D721Med (cell line): ENCODE results near the gene PRPF40A.
"Not testable (repeated sequence)": the region's sequence is repeated elsewhere in the genome, so short reads cannot be mapped to it uniquely, and the experiment has no call there.

Source experiments
- DNase-seq: peaks from one replicate; pipeline ENCODE4 v3.0.0; 2011; ENCODE audit warnings: low spot score; ENCODE audit not compliant: insufficient read length
- FAIRE-seq: peaks from 2 replicates; lab custom pipeline; 2011; peaks lifted over from hg19 to GRCh38; lab: Jason Lieb, UNC
- TF ChIP-seq, protein P1 (sequence below): IDR thresholded peaks from 2 replicates; pipeline ENCODE4 v1.5.1; 2012; ENCODE audit warnings: mild to moderate bottlenecking, control low read depth; ENCODE audit not compliant: insufficient read depth; ENCODE audit errors: missing control alignments

Gene PRPF40A

DNA sequence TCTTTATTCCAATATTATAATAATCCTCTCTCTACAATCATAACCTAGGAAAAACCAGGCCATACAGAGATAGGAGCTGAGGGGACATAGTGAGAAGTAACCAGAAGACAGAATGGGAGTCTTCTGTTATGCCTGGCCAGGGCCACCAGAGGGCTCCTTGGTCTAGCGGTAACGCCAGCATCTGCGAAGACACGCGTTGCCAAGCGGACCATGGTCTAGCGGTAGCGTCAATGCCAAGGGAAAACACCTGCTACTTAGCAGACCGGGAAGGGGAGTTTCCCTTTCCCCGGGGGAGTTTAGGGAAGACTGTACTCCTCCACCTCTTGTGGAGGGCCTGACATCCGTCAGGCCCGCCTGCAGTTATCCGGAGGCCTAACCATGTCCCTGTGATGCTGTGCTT lies 37.8 kb upstream of the PRPF40A start:
- TF ChIP-seq, protein P1, sequence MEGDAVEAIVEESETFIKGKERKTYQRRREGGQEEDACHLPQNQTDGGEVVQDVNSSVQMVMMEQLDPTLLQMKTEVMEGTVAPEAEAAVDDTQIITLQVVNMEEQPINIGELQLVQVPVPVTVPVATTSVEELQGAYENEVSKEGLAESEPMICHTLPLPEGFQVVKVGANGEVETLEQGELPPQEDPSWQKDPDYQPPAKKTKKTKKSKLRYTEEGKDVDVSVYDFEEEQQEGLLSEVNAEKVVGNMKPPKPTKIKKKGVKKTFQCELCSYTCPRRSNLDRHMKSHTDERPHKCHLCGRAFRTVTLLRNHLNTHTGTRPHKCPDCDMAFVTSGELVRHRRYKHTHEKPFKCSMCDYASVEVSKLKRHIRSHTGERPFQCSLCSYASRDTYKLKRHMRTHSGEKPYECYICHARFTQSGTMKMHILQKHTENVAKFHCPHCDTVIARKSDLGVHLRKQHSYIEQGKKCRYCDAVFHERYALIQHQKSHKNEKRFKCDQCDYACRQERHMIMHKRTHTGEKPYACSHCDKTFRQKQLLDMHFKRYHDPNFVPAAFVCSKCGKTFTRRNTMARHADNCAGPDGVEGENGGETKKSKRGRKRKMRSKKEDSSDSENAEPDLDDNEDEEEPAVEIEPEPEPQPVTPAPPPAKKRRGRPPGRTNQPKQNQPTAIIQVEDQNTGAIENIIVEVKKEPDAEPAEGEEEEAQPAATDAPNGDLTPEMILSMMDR: peak; percentile 9
- no peak for FAIRE-seq
- DNase-seq: no peak

DNA sequence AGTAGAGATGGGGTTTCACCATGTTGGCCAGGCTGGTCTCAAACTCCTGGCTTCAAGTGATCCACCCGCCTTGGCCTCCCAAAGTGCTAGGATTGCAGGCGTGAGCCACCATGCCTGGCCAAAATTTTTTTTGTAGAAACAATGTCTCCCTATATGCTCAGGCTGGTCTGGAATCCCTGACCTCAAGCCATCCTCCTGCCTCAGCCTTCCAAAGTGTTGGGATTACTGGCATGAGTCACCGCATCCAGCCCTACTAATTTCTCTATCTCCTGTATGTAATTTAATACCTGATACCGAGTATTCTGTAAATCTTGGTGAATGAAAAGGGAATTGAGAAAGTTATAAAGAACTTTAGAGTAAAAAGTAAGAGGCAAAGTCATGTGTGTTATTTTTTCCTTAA lies 30.5 kb upstream of the PRPF40A start:
- not testable (repeated sequence) for FAIRE-seq

DNA sequence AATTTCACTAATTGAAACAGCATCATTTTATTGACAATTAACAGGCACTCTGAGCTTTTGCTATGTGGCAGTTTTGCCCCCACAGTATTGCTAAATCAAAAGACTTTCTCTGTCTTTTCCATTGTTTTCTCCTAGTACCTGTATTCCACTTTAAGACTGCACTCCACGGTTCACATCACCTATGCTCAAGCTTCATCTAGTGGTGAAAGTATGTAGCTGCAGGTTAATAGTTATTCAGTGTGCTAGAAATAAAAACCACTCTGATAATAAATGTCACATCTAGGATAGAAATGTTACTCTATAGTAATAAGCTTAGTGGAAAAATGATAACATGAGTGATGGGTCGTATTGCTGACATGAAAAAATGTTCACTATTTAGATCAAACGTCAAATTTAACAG lies 25.7 kb upstream of the PRPF40A start:
- peak; percentile 16 for FAIRE-seq
- TF ChIP-seq, protein P1: peak; percentile 53
- no peak for DNase-seq

More for the DNA sequence above, 30.5 kb upstream of the PRPF40A start:
- DNase-seq: not testable (repeated sequence)

DNA sequence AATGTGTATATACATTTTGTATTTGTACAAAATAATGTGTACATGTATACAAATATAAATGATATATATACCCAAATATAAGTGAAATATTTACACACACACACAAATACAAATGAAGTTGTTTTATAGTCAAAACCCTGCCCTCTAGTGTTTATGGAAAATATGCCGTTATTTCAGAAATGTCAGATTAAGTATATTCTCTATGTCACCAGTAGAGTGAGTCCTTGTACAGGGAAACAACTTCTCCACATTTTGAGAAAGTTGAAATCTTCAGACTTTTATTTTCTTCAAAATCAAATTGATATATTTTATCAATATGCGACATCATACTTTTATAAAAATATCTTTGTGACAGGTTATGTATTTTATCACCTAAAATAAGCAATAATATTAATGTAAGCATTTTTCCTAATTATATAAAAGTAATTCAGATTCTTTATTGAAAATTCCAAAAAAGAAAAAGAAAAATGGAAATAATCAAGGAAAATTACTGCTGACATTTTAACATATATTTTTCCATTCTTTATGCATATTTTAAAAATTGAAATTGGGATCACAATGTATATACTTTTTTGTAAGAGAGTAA lies 23.6 kb upstream of the PRPF40A start:
- TF ChIP-seq, protein P1: peak; percentile 98
- DNase-seq: no peak
- FAIRE-seq: peak; percentile 38

DNA sequence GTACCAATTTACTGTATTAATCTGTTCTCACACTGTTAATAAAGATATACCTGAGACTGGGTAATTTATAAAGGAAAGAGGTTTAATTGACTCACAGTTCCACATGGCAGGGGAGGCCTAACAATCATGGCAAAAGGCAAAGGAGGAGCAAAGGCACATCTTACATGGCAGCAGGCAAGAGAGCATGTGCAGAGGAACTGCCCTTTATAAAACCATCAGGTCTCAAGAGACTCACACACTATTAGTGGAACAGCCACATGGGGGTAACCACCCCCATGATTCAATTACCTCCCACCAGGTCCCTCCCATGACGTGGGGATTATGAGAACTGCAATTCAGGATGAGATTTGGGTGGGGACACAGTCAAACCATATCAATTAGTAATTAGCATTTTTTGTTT lies 22.4 kb upstream of the PRPF40A start:
- not testable (repeated sequence) for FAIRE-seq, DNase-seq

DNA sequence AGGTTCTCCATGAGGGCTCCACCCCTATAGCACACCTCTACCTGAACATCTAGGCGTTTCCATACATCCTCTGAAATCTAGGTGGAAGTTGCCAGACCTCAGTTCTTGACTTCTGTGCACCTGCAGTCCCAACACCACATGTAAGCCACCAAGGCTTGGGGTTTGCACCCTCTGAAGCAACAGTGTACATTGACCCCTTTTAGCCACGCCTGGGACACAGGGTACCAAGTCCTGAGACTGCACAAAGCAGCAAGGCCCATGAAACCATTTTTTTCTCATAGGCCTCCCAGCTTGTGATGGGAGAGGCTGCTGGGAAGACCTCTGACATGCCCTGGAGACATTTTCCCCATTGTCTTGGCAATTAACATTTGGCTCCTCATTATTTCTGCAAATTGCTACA lies 21.2 kb upstream of the PRPF40A start:
- TF ChIP-seq, protein P1: no peak
- FAIRE-seq: no peak
- no peak for DNase-seq

DNA sequence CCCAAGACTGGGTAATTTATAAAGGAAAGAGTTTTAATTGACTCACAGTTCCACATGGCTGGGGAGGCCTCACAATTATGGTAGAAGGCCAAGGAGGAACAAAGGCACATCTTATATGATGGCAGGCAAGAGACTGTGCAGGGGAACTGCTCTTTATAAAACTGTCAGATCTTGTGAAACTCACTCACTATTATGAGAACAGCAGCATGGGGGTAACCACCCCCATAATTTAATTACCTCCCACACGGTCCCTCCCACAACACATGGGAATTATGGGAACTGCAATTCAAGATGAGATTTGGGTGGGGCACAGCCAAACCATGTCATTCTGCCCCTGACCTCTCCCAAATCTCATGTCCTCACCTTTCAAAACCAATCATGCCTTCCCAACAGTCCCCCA lies 20.2 kb upstream of the PRPF40A start:
- not testable (repeated sequence) for DNase-seq, FAIRE-seq

DNA sequence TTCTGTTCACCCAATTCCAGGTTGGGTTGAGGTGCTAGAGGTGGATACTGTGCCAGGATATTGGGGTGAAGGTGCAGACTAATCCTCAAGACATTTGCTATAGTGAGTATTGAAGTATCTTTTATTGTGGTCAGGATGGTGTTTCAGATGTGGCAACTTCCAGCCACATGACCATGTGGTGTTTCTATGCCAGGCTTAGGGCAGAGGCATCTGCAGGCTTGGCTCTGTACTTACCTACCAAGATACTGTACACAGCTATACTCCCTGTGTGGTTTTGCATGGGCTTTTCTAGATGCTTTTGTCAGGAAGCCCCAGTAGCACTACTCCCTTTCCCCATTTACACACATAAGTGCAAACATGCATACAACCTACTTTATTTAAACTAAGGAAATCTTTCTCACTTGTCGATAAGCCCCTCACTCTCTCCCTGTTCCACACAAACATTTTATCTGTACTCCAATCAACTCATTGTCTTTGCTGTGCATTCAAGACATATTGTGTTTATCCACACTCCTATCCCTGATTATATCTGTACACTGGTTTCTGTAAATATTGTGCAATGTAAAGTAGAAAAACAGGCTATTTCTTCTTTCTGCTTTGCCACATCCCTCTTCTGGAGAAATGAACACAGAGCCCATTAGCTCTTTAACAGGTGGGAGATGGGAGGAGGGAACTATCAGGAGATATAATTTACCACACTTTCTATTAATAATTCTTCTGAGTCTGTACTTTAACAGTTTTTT lies 13.5 kb upstream of the PRPF40A start:
- DNase-seq: no peak
- FAIRE-seq: no peak
- TF ChIP-seq, protein P1: no peak

DNA sequence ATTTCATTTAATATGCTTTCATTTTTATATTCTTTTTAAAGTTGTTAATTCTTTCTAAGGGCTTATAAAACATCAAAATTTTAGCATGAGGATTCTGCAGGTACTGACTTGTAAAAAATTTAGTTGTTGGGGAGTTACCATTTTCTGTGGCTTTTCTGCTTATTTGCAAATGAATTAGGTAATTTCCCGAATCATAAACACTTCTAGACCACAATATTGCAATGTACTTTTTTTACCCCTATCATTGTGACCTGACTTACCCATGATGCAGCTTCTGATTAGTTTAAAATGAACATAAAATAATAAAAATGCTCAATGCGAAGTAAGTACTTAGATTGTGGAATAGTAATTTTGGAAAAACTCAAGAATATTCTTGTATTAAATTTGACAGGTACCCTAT lies 12.6 kb upstream of the PRPF40A start:
- FAIRE-seq: no peak
- TF ChIP-seq, protein P1: no peak
- DNase-seq: no peak
